Adrenal gland (tissue), 12 donors: ENCODE measurements around the gene DHRS7B. TPM values are rescaled to one million over a fixed set of nuclear protein-coding genes. Genes with fewer than 3 reads are reported as not detected.
"Not testable (repeated sequence)": the region's sequence is repeated elsewhere in the genome, so short reads cannot be mapped to it uniquely, and the experiment has no call there.

Source experiments
- DNase-seq, 7 donors: peaks; one replicate each; pipeline ENCODE4 v3.0.0-alpha.2; 2019 to 2020
- H3K27ac ChIP-seq, 5 donors: fragments of 200-600 bp; sonication (generic) in 4 of 5; 1 replicate in 3 of 5; 2 replicates in 2 of 5; pipeline versions ENCODE4 v1.5.1 to v1.8.0; 2016 to 2020; ENCODE audit warnings: mild to moderate bottlenecking in 1 of 5
- H3K27me3 ChIP-seq: fragments of 200-600 bp; 2 replicates; pipeline ENCODE4 v1.8.0; 2021
- H3K36me3 ChIP-seq, 2 donors: fragments of 200-600 bp; replicated peaks in 1 of 2; 1 replicate in 1 of 2; 2 replicates in 1 of 2; pipeline versions ENCODE4 v1.5.1 to v1.8.0; 2018 to 2022
- H3K4me1 ChIP-seq, 2 donors: fragments of 200-600 bp; replicated peaks in 1 of 2; 1 replicate in 1 of 2; 2 replicates in 1 of 2; pipeline versions ENCODE4 v1.5.1 to v1.8.0; 2018 to 2021
- H3K4me3 ChIP-seq, 4 donors: fragments of 200-600 bp; sonication (generic) in 3 of 4; one replicate each; pipeline ENCODE4 v1.5.1; 2016 to 2018
- H3K9me3 ChIP-seq, 3 donors: fragments of 200-600 bp; sonication (generic) in 1 of 3; replicated peaks in 1 of 3; 1 replicate in 2 of 3; 2 replicates in 1 of 3; pipeline versions ENCODE4 v1.5.1 to v1.8.0; 2016 to 2021
- CTCF ChIP-seq, 6 experiments: fragments of 450-650 bp in 4 of 6; fragments of 200-600 bp in 2 of 6; sonication (generic) in 1 of 6; IDR thresholded peaks; 1 replicate in 5 of 6; 2 replicates in 1 of 6; pipeline versions ENCODE4 v1.5.1 to v1.8.0; 2016 to 2021; ENCODE audit warnings: antibody characterized with exemption in 6 of 6, mild to moderate bottlenecking in 2 of 6, moderate library complexity in 1 of 6
- POLR2A ChIP-seq, 2 donors: fragments of 450-650 bp; IDR thresholded peaks; one replicate each; pipeline ENCODE4 v1.6.1; 2017; ENCODE audit warnings: antibody characterized with exemption in 2 of 2, mild to moderate bottlenecking in 2 of 2, moderate library complexity in 1 of 2
- WGBS, 4 donors: extraction: QIAGEN DNeasy Blood & Tissue Kit in 2 of 4; methylation state at CpG; one replicate each; pipeline versions ENCODE4 v1.1.5 to v1.1.7; 2013 to 2017; 5-methylcytosine and 5-hydroxymethylcytosine counted together
- intact Hi-C, 2 donors: fragments of 100-400 bp; cut with DNase I; formaldehyde crosslinking; loops; one replicate each; pipeline versions ENCODE4 v1.14.1 to v1.15.0; 2022 to 2023
- polyA plus RNA-seq, 3 donors: library from polyadenylated mRNA; stranded (reverse); fragments of 200-250 nt in 2 of 3; fragments of 350-450 nt in 1 of 3; fragmentation: Illumina TruSeq in 1 of 3; extraction: RNeasy Lipid Tissue Mini Kit (QIAGEN cat#74804) in 1 of 3; gene quantifications; one replicate each; pipeline ENCODE4 v1.2.3, GENCODE V29; 2013 to 2014
- total RNA-seq, 9 donors: library from RNA; depleted of rRNA in 4 of 9; stranded (reverse); fragments of >200 nt in 4 of 9; fragments of 120-200 nt in 1 of 9; fragmentation: NEBNext Ultra II Directional in 1 of 9; extraction: Animal tissue kit (Norgen Biotek cat#: 25700) in 1 of 9; gene quantifications; one replicate each; pipeline versions ENCODE4 v1.1.0 to v1.2.4, GENCODE V29; 2013 to 2023
- donor health status: healthy with polysubstance abuse.
- donor health status: Bipolar disorder and iron deficiency.
- donor health status: DM: yes; HTN: yes; CAD: no.
- donor health status: DM: no; HTN: no; CAD: no.
- donor health status: DM: no; HTN: no; CAD: no.
- donor health status: DM: yes; HTN: yes; CAD: no.

DHRS7B gene
- total and polyA plus RNA-seq, 12 donors, result 18.0 to 68.5 (median 40.8) TPM

- 80 to 92% (median 83%) methylated on average over 3 of the region's 3 CpGs for WGBS, 4 donors
- H3K27ac ChIP-seq, result no peak overlapping the region
- intact Hi-C loops, result loop anchor here in 1 of 2 donors (10.0 kb wide), 1 partner anchor 193 kb away; no protein-coding TSS in a partner anchor
- peaks cover 12 to 18% of the 10 kb centered on the region in 2 donors for H3K4me1 ChIP-seq
- DNase-seq, result no peak
- H3K9me3 ChIP-seq, result no peaks in the 10 kb centered on the region
- H3K27me3 ChIP-seq, result no peaks in the 10 kb centered on the region
- TF ChIP-seq CTCF (IDR thresholded peaks at IDR 0.05) (no peak), POLR2A (IDR thresholded peaks at IDR 0.05) (no peak)
- no peaks in the 10 kb centered on the region for H3K36me3 ChIP-seq
- no peak overlapping the region for H3K4me3 ChIP-seq
These were observed 91.3 kb downstream of the DHRS7B start for GRCh38 chr17:21218101-21218500.

GRCh38 chr17:21218831-21219380 lies 92.1 kb downstream of the DHRS7B start:
- Histone ChIP-seq H3K4me3 (no peak overlapping the region), H3K27ac (no peak overlapping the region), H3K9me3 (no peaks in the 10 kb centered on the region), H3K36me3 (no peaks in the 10 kb centered on the region), H3K27me3 (no peaks in the 10 kb centered on the region), H3K4me1 (peaks cover 7 to 16% of the 10 kb centered on the region in 2 donors)
- TF ChIP-seq CTCF (IDR thresholded peaks at IDR 0.05) (no peak), POLR2A (IDR thresholded peaks at IDR 0.05) (no peak)
- intact Hi-C loops, result loop anchor here in 1 of 2 donors (10.0 kb wide), 1 partner anchor 194 kb away; no protein-coding TSS in a partner anchor
- WGBS, 4 donors, result 83 to 96% (median 87%) methylated on average over 3 of the region's 3 CpGs
- no peak for DNase-seq

GRCh38 chr17:21223086-21223485 lies 96.3 kb downstream of the DHRS7B start:
- no peaks in the 10 kb centered on the region for H3K36me3 ChIP-seq
- WGBS, 4 donors, result 93 to 97% (median 95%) methylated on average over 5 to 6 of the region's 6 CpGs
- intact Hi-C loops, result no loop called here
- TF ChIP-seq POLR2A (IDR thresholded peaks at IDR 0.05), result no peak
- no peak for TF ChIP-seq CTCF (IDR thresholded peaks at IDR 0.05)
- no peaks in the 10 kb centered on the region for H3K4me1 ChIP-seq
- no peak for DNase-seq
- H3K27ac ChIP-seq, result no peak overlapping the region
- H3K4me3 ChIP-seq, result no peak overlapping the region
- no peaks in the 10 kb centered on the region for H3K9me3 ChIP-seq
- no peaks in the 10 kb centered on the region for H3K27me3 ChIP-seq

- not testable (repeated sequence) for H3K36me3 ChIP-seq
These were observed 100.5 kb downstream of the DHRS7B start for GRCh38 chr17:21227277-21227676.

GRCh38 chr17:21228111-21228510 lies 101.3 kb downstream of the DHRS7B start:
- H3K27me3 ChIP-seq, result no peaks in the 10 kb centered on the region
- WGBS, 4 donors, result 77 to 92% (median 79%) methylated on average over 4 of the region's 4 CpGs
- DNase-seq, result no peak
- no peaks in the 10 kb centered on the region for H3K4me1 ChIP-seq
- TF ChIP-seq CTCF (IDR thresholded peaks at IDR 0.05) (no peak), POLR2A (IDR thresholded peaks at IDR 0.05) (no peak)
- H3K9me3 ChIP-seq, result no peaks in the 10 kb centered on the region
- intact Hi-C loops, result no loop called here
- H3K36me3 ChIP-seq, result no peaks in the 10 kb centered on the region
- H3K27ac ChIP-seq, result no peak overlapping the region
- H3K4me3 ChIP-seq, result no peak overlapping the region

More at GRCh38 chr17:21227277-21227676, 100.5 kb downstream of the DHRS7B start:
- H3K27ac ChIP-seq, H3K27me3 ChIP-seq, H3K9me3 ChIP-seq, H3K4me1 ChIP-seq, intact Hi-C loops, DNase-seq, H3K4me3 ChIP-seq: not testable (repeated sequence)
- 90 to 93% (median 92%) methylated on average over 11 of the region's 11 CpGs for WGBS, 4 donors
